ENCODE data around the gene PLCG2. TPM values are rescaled to one million over a fixed set of nuclear protein-coding genes. Genes with fewer than 3 reads are reported as not detected.
A peak's percentile ranks its signal among the peaks of the same experiment; 100 is the strongest.

Gene PLCG2
- 3.1 to 5.7 TPM (median 4.2 TPM) in 3 replicates for total RNA-seq

DNA sequence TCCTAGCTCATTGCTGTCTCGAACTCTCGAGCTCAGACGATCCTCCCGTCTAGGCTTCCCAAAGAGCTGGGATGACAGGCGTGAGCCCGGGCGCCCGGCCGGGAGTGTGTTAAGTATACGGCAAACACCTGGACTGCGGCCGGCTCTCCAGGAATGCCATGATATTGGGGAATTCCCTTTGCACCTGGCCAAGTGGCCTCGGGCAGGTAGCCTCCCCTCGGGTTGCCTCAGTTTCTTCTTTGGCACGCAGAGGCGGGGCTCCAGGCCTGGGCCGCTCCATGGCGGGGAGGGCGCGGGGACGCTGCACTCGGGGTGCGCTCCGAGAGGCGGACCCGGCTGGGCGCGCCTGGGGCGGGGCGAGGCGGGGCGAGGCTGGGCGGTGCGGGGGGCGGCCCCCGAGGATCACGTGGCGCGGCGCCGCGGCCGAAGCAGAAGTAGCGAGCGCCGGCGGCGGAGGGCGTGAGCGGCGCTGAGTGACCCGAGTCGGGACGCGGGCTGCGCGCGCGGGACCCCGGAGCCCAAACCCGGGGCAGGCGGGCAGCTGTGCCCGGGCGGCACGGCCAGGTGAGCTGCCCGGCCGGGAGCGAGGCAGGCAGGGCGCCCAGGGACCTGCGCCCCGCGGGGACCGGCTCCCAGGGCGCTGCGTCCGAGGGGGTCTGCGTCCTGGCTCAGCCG lies at the start of gene PLCG2:
PLCG2 (plus strand) TSS at position 431 of the 675 bp plus-strand sequence. CDS start 6,699 bp downstream, outside the sequence.
- Mint-ChIP-seq H3K27ac (peak within 1 kb of the TSS; percentile 34), H3K27me3 (ENCODE audit: low read depth) (peaks cover 72% of the 10 kb centered on the region), H3K4me1 (peaks cover 7% of the 10 kb centered on the region), H3K4me3 (peak within 1 kb of the TSS; percentile 78), H3K9me3 (no peaks in the 10 kb centered on the region), H3K36me3 (no peaks in the 10 kb centered on the region)
- TF ChIP-seq, protein P1, sequence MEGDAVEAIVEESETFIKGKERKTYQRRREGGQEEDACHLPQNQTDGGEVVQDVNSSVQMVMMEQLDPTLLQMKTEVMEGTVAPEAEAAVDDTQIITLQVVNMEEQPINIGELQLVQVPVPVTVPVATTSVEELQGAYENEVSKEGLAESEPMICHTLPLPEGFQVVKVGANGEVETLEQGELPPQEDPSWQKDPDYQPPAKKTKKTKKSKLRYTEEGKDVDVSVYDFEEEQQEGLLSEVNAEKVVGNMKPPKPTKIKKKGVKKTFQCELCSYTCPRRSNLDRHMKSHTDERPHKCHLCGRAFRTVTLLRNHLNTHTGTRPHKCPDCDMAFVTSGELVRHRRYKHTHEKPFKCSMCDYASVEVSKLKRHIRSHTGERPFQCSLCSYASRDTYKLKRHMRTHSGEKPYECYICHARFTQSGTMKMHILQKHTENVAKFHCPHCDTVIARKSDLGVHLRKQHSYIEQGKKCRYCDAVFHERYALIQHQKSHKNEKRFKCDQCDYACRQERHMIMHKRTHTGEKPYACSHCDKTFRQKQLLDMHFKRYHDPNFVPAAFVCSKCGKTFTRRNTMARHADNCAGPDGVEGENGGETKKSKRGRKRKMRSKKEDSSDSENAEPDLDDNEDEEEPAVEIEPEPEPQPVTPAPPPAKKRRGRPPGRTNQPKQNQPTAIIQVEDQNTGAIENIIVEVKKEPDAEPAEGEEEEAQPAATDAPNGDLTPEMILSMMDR (IDR thresholded peaks at IDR 0.05; ENCODE audit: unreplicated experiment): no peak
- peak; percentile 53 to 80 for DNase-seq (ENCODE audit: low spot score in 2 of 2, unreplicated experiment in 2 of 2)

DNA sequence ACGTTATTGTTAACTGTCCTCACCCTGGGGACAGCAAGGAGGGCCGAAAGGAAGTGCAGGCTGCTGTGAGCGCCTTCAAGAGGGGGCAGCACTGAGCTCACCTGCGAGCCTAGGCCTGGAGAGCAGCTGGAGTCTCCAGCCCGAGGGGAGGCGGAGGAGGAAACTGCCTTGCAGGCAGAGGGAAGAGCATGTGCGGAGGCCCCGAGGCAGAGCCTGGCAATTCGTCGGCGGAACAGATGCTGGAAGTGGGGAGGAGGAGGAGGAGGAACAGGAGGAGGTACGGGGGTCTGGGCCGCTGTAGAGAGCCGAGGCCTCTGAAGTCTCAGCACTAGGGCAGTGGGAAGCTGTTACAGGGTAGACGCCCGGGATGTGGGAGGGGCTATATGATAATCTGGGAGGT lies 49.6 kb upstream of the PLCG2 start:
- TF ChIP-seq, protein P1 (IDR thresholded peaks at IDR 0.05; ENCODE audit: unreplicated experiment): no peak
- H3K4me3 Mint-ChIP-seq: peak overlapping the region; percentile 52
- H3K4me1 Mint-ChIP-seq: peaks cover 20% of the 10 kb centered on the region
- no peak for DNase-seq (ENCODE audit: low spot score in 2 of 2, unreplicated experiment in 2 of 2)
- H3K9me3 Mint-ChIP-seq: no peaks in the 10 kb centered on the region
- no peaks in the 10 kb centered on the region for H3K27me3 Mint-ChIP-seq (ENCODE audit: low read depth)
- peak overlapping the region; percentile 30 for H3K27ac Mint-ChIP-seq
- H3K36me3 Mint-ChIP-seq: no peaks in the 10 kb centered on the region

DNA sequence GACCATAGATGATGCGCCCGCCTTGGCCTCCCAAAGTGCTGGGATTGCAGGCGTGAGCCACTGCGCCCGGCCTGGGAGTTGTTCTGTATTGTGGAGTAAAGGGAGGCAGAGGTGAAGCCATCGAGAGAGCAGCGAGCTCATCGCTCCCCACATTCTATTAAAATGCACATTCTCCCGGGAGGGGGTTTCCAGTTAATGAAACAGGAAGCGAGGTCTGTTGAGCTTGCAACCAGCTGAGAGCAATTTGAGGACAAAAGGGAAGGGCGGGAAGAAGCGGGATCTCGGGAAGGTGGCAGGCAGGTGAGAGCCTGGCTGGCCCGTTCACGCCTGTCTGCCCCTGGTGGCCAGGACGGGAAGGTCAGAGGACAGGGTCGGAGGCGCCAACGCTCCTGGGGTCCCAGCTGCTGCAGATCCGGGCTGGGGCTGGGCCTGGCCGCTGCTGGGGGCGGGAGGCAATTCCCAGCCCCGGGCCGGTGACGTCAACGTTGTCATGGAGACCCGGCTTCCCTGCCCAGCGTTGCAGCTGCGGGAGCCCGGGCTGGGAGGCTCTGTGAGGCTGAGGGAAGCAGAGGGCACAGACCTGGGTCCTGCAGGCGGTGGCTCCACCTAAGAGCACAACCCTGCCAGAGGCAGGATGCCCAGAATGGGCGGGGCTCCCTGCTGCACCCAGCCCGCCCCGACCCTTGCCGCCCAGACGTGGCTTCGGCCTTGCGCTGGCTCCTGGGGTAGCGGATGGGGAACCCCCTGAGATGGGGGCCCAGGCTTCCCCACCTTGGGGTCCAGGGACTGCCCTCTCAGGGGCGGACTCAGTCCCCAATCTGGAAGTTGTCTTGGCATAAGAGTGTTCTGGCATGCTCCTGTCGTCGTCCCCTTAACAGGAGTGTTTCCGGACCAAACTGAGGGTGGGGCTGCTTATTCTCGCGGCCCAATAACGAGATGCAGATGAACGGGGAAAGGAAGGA lies 48.7 kb upstream of the PLCG2 start:
- no peaks in the 10 kb centered on the region for H3K36me3 Mint-ChIP-seq
- DNase-seq (ENCODE audit: low spot score in 2 of 2, unreplicated experiment in 2 of 2): peak; percentile 78 to 86
- peaks cover 20% of the 10 kb centered on the region for H3K4me1 Mint-ChIP-seq
- peak overlapping the region; percentile 91 for H3K27ac Mint-ChIP-seq
- TF ChIP-seq, protein P1 (IDR thresholded peaks at IDR 0.05; ENCODE audit: unreplicated experiment): peak; percentile 76
- no peaks in the 10 kb centered on the region for H3K27me3 Mint-ChIP-seq (ENCODE audit: low read depth)
- H3K9me3 Mint-ChIP-seq: no peaks in the 10 kb centered on the region
- H3K4me3 Mint-ChIP-seq: peak overlapping the region; percentile 74

DNA sequence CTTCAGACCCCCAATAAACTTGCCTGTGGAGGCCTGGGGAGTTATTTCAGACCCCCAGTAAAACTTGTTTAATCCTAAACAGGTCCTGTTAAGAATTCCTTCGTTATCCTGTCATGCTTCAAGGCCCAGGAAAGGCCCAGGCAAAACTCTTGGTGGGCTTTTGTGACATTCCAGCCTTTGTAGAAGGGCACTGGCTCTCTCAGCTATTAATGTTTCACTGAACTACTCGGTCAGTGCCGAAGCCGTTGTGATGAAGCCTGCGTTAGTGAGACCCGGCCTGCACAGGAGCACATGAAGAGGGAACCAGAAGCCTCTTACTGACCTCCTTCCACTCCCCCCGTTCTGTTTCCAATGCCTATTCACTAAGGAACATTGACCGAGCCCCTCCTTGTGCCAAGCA lies 47.4 kb upstream of the PLCG2 start:
- Mint-ChIP-seq H3K9me3 (no peaks in the 10 kb centered on the region), H3K4me1 (peaks cover 20% of the 10 kb centered on the region), H3K27ac (no peak overlapping the region), H3K27me3 (ENCODE audit: low read depth) (no peaks in the 10 kb centered on the region), H3K4me3 (no peak overlapping the region), H3K36me3 (no peaks in the 10 kb centered on the region)
- TF ChIP-seq, protein P1 (IDR thresholded peaks at IDR 0.05; ENCODE audit: unreplicated experiment): no peak
- no peak for DNase-seq (ENCODE audit: low spot score in 2 of 2, unreplicated experiment in 2 of 2)

DNA sequence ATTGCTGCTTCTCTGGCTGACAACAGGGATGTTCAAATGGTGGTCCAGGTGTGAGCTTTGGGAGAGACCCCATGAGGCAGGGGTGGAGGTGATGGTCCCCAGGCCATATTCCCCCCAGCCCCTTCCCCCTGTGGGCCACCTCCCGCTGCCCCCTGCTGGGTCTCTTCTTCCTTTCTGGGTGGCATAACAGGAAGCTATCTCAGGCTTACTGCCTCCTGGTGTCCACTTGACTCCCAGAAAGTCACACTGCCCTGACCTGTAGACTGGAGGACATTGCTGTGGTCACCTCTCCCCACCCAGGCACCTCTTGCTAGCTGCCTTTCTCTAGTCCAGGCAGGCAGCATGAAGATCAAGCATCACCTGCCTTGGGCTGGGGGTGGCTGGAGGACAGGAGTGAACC lies 46.4 kb upstream of the PLCG2 start:
- Mint-ChIP-seq H3K4me3 (no peak overlapping the region), H3K4me1 (peaks cover 20% of the 10 kb centered on the region), H3K9me3 (no peaks in the 10 kb centered on the region), H3K36me3 (no peaks in the 10 kb centered on the region), H3K27ac (no peak overlapping the region), H3K27me3 (ENCODE audit: low read depth) (no peaks in the 10 kb centered on the region)
- no peak for DNase-seq (ENCODE audit: low spot score in 2 of 2, unreplicated experiment in 2 of 2)
- TF ChIP-seq, protein P1 (IDR thresholded peaks at IDR 0.05; ENCODE audit: unreplicated experiment): no peak

Data from mesothelial cell of epicardium (in vitro differentiated cells).